ENCODE data around the gene CDADC1.

Gene CDADC1

GRCh38 chr13:49315756-49316482 lies 68.2 kb downstream of the CDADC1 start:
- TF ChIP-seq, protein P1, sequence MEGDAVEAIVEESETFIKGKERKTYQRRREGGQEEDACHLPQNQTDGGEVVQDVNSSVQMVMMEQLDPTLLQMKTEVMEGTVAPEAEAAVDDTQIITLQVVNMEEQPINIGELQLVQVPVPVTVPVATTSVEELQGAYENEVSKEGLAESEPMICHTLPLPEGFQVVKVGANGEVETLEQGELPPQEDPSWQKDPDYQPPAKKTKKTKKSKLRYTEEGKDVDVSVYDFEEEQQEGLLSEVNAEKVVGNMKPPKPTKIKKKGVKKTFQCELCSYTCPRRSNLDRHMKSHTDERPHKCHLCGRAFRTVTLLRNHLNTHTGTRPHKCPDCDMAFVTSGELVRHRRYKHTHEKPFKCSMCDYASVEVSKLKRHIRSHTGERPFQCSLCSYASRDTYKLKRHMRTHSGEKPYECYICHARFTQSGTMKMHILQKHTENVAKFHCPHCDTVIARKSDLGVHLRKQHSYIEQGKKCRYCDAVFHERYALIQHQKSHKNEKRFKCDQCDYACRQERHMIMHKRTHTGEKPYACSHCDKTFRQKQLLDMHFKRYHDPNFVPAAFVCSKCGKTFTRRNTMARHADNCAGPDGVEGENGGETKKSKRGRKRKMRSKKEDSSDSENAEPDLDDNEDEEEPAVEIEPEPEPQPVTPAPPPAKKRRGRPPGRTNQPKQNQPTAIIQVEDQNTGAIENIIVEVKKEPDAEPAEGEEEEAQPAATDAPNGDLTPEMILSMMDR (IDR thresholded peaks at IDR 0.05) = no peak
- no peaks in the 10 kb centered on the region for H3K9me3 ChIP-seq

GRCh38 chr13:49319551-49319950 lies 71.8 kb downstream of the CDADC1 start:
- Histone ChIP-seq H3K36me3 (no peaks in the 10 kb centered on the region), H3K27me3 (no peaks in the 10 kb centered on the region), H3K4me3 (ENCODE audit: low read depth in 1 of 2, low read length in 1 of 2) (no peak overlapping the region), H3K27ac (no peak overlapping the region), H3K9me3 (no peaks in the 10 kb centered on the region), H3K4me1 (ENCODE audit: control insufficient read depth in 1 of 2, insufficient read depth in 1 of 2, low read depth in 1 of 2, low read length in 1 of 2) (no peaks in the 10 kb centered on the region)
- TF ChIP-seq, protein P1 (IDR thresholded peaks at IDR 0.05) = no peak

More at GRCh38 chr13:49315756-49316482, 68.2 kb downstream of the CDADC1 start:
- no peaks in the 10 kb centered on the region for H3K27me3 ChIP-seq
- no peaks in the 10 kb centered on the region for H3K4me1 ChIP-seq (ENCODE audit: control insufficient read depth in 1 of 2, insufficient read depth in 1 of 2, low read depth in 1 of 2, low read length in 1 of 2)
- no peak overlapping the region for H3K27ac ChIP-seq
- H3K36me3 ChIP-seq = no peaks in the 10 kb centered on the region
- no peak overlapping the region for H3K4me3 ChIP-seq (ENCODE audit: low read depth in 1 of 2, low read length in 1 of 2)

DNA sequence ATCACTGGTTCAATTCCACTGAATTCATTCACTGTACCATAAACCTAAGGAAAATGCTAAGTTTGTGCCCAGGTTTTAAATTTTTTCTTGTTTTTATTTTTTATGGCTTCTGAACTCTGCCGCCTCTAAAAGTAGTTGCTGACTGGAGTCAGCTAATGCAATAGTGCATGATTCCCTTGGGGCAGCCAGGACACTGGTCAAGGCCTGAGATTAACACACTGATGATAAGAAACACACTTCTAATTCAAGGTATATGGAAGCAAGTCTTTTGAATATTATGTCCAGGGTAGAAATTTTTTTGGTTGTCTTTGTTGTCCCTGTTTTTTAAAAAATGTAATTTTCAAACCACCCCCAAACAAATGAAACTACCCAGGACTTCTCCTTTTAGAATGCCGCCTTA lies 72.2 kb downstream of the CDADC1 start:
- Histone ChIP-seq H3K27ac (no peak overlapping the region), H3K4me1 (ENCODE audit: control insufficient read depth in 1 of 2, insufficient read depth in 1 of 2, low read depth in 1 of 2, low read length in 1 of 2) (no peaks in the 10 kb centered on the region), H3K4me3 (ENCODE audit: low read depth in 1 of 2, low read length in 1 of 2) (no peak overlapping the region), H3K9me3 (no peaks in the 10 kb centered on the region), H3K36me3 (no peaks in the 10 kb centered on the region), H3K27me3 (no peaks in the 10 kb centered on the region)
- TF ChIP-seq, protein P1 (IDR thresholded peaks at IDR 0.05) = no peak

- Histone ChIP-seq H3K4me3 (ENCODE audit: low read depth in 1 of 2, low read length in 1 of 2) (no peak overlapping the region), H3K9me3 (no peaks in the 10 kb centered on the region), H3K27ac (no peak overlapping the region), H3K36me3 (no peaks in the 10 kb centered on the region), H3K27me3 (no peaks in the 10 kb centered on the region), H3K4me1 (ENCODE audit: control insufficient read depth in 1 of 2, insufficient read depth in 1 of 2, low read depth in 1 of 2, low read length in 1 of 2) (no peaks in the 10 kb centered on the region)
- TF ChIP-seq, protein P1 (IDR thresholded peaks at IDR 0.05) = no peak
Observed at GRCh38 chr13:49320975-49321374, 73.2 kb downstream of the CDADC1 start.

DNA sequence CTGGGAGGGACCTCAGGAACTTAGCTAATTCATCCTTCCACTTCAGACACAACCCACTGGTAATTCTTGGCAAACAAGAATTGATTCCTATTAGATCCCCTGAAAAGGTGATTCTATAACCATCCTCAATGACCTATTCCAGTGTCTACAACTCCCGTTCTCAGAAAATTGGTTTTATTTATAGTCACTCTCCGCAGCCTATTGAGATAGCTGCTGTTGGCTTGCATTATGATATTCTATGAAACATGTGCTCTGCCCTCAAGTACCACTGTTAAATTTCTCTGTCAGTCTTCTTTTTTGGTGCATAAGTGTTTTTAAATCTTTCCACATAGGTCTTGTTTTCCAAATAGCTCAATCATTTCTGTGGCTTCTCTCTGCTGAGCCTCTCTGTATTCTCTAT lies 75.0 kb downstream of the CDADC1 start:
- no peak overlapping the region for H3K27ac ChIP-seq
- H3K27me3 ChIP-seq = no peaks in the 10 kb centered on the region
- no peak overlapping the region for H3K4me3 ChIP-seq (ENCODE audit: low read depth in 1 of 2, low read length in 1 of 2)
- no peaks in the 10 kb centered on the region for H3K36me3 ChIP-seq
- no peaks in the 10 kb centered on the region for H3K9me3 ChIP-seq
- TF ChIP-seq, protein P1 (IDR thresholded peaks at IDR 0.05) = no peak
- H3K4me1 ChIP-seq (ENCODE audit: control insufficient read depth in 1 of 2, insufficient read depth in 1 of 2, low read depth in 1 of 2, low read length in 1 of 2) = no peaks in the 10 kb centered on the region

All from neutrophil (primary cell).